HG02973 (cell line): Measurements from ENCODE around the gene RANBP1.
"Not testable (repeated sequence)": the region's sequence is repeated elsewhere in the genome, so short reads cannot be mapped to it uniquely, and the experiment has no call there.

ENCODE experiments used
- ATAC-seq: cut with Tn5 transposase; IDR thresholded peaks from one replicate; pipeline ENCODE4 v1.9.1; 2021; ENCODE audit warnings: moderate library complexity; ENCODE audit not compliant: unreplicated experiment

RANBP1 gene

GRCh38 chr22:20149257-20150250 is 33.6 kb downstream of the RANBP1 start:
- ATAC-seq = no peak

GRCh38 chr22:20150381-20151275 is 34.7 kb downstream of the RANBP1 start, which contains the start of gene CCDC188:
Gene CCDC188 (minus strand): TSS chr22:20151055. CDS start chr22:20150986, 69 bp downstream.
- ATAC-seq = no peak

GRCh38 chr22:20151276-20151588 is 35.3 kb downstream of the RANBP1 start:
- no peak for ATAC-seq

GRCh38 chr22:20152464-20152890 is 36.6 kb downstream of the RANBP1 start:
- no peak for ATAC-seq

GRCh38 chr22:20153945-20154344 is 38.0 kb downstream of the RANBP1 start:
- ATAC-seq = no peak

- ATAC-seq = no peak
These were observed 38.8 kb downstream of the RANBP1 start for GRCh38 chr22:20154602-20155187.

GRCh38 chr22:20155330-20156041 is 39.6 kb downstream of the RANBP1 start:
- ATAC-seq = no peak

GRCh38 chr22:20156042-20156389 is 40.1 kb downstream of the RANBP1 start:
- ATAC-seq = no peak

- ATAC-seq = no peak
These were observed 40.9 kb downstream of the RANBP1 start for GRCh38 chr22:20156611-20157429.

GRCh38 chr22:20157430-20158183 is 41.7 kb downstream of the RANBP1 start:
- no peak for ATAC-seq

- no peak for ATAC-seq
These were observed 42.6 kb downstream of the RANBP1 start for GRCh38 chr22:20158391-20159036.

- no peak for ATAC-seq
These were observed 43.2 kb downstream of the RANBP1 start for GRCh38 chr22:20159076-20159475.

- ATAC-seq = not testable (repeated sequence)
These were observed 43.6 kb downstream of the RANBP1 start for GRCh38 chr22:20159531-20159930.

GRCh38 chr22:20160041-20160440 is 44.1 kb downstream of the RANBP1 start:
- no peak for ATAC-seq

- ATAC-seq = no peak
These were observed 49.0 kb downstream of the RANBP1 start for GRCh38 chr22:20164863-20165262.

GRCh38 chr22:20165421-20165820 is 49.5 kb downstream of the RANBP1 start:
- ATAC-seq = no peak

- ATAC-seq = no peak
These were observed 50.0 kb downstream of the RANBP1 start for GRCh38 chr22:20165913-20166312.

GRCh38 chr22:20166703-20167102 is 50.8 kb downstream of the RANBP1 start:
- no peak for ATAC-seq
